SK-N-SH (cell line): ENCODE results near the gene SELPLG. TPM values are rescaled to one million over a fixed set of nuclear protein-coding genes. Genes with fewer than 3 reads are reported as not detected.

Experiments
- CTCF ChIA-PET: fragments of 300-600, 350-600 bp; formaldehyde crosslinking; extraction: SDS; loops from one replicate; lab custom pipeline; 2021; lab: Yijun Ruan, JAX
- POLR2A ChIA-PET: fragments of 350-600 bp; sonication (Branson Sonifier 250); formaldehyde crosslinking; extraction: SDS; loops from one replicate; lab custom pipeline; 2020; ENCODE audit warnings: antibody characterized with exemption, inconsistent platforms; lab: Yijun Ruan, JAX
- DNase-seq: peaks from one replicate; pipeline ENCODE4 v3.0.0; 2012
- H2AFZ ChIP-seq: fragments of 200-600 bp; sonication (generic); 2 replicates; pipeline ENCODE4 v1.8.1; 2016; ENCODE audit warnings: antibody characterized with exemption, mild to moderate bottlenecking, low read depth
- H3F3A ChIP-seq: fragments of 200-600 bp; sonication (generic); replicated peaks from 2 replicates; pipeline ENCODE3; 2016; ENCODE audit warnings: antibody characterized with exemption, mild to moderate bottlenecking; ENCODE audit not compliant: insufficient read depth
- H3K27ac ChIP-seq, 2 experiments: fragments of 200-500 bp in 1 of 2; fragments of 200-600 bp in 1 of 2; sonication (Bioruptor generic) in 1 of 2; sonication (generic), shearing (Covaris generic) in 1 of 2; 2 replicates each; pipeline versions ENCODE4 v1.5.1 to v1.6.1; 2014 to 2016; ENCODE audit warnings: low read depth in 2 of 2, inconsistent platforms in 1 of 2, low read length in 1 of 2, mild to moderate bottlenecking in 1 of 2, mixed read lengths in 1 of 2
- H3K27me3 ChIP-seq: fragments of 200-600 bp; sonication (generic), shearing (Covaris generic); 2 replicates; pipeline ENCODE4 v1.6.1; 2016; ENCODE audit warnings: mixed run types; ENCODE audit not compliant: insufficient read depth
- H3K36me3 ChIP-seq, 2 experiments: fragments of 200-500 bp in 1 of 2; fragments of 200-600 bp in 1 of 2; sonication (Bioruptor generic) in 1 of 2; sonication (generic) in 1 of 2; replicated peaks in 1 of 2; 2 replicates each; pipeline versions ENCODE3 to v1.5.1; 2014 to 2016; ENCODE audit warnings: low read length in 1 of 2, mild to moderate bottlenecking in 1 of 2; ENCODE audit not compliant: insufficient read depth in 2 of 2, control insufficient read depth in 1 of 2
- H3K4me1 ChIP-seq, 2 experiments: fragments of 200-500 bp in 1 of 2; fragments of 200-600 bp in 1 of 2; sonication (Bioruptor generic) in 1 of 2; sonication (generic), shearing (Covaris generic) in 1 of 2; 2 replicates each; pipeline versions ENCODE4 v1.5.1 to v1.6.1; 2014 to 2016; ENCODE audit warnings: low read depth in 1 of 2, low read length in 1 of 2, mixed run types in 1 of 2; ENCODE audit not compliant: insufficient read depth in 2 of 2, control insufficient read depth in 1 of 2
- H3K4me2 ChIP-seq: fragments of 200-600 bp; sonication (generic), shearing (Covaris generic); 2 replicates; pipeline ENCODE4 v1.6.1; 2017; ENCODE audit warnings: mixed run types
- H3K4me3 ChIP-seq, 2 experiments: fragments of 200-500 bp in 1 of 2; fragments of 200-600 bp in 1 of 2; sonication (Bioruptor generic) in 1 of 2; sonication (generic), shearing (Covaris generic) in 1 of 2; 2 replicates each; pipeline versions ENCODE4 v1.5.1 to v1.8.1; 2014 to 2016; ENCODE audit warnings: low read depth in 2 of 2, inconsistent platforms in 1 of 2, low read length in 1 of 2, mild to moderate bottlenecking in 1 of 2, mixed read lengths in 1 of 2, moderate library complexity in 1 of 2
- H3K79me2 ChIP-seq: fragments of 200-600 bp; sonication (generic); 2 replicates; pipeline ENCODE4 v1.8.1; 2017; ENCODE audit warnings: mild to moderate bottlenecking; ENCODE audit not compliant: insufficient read depth
- H3K9ac ChIP-seq: fragments of 200-600 bp; sonication (generic); 2 replicates; pipeline ENCODE4 v1.6.1; 2017; ENCODE audit warnings: mixed run types
- H3K9me2 ChIP-seq: fragments of 200-600 bp; sonication (generic); 2 replicates; pipeline ENCODE4 v1.6.1; 2017; ENCODE audit warnings: mixed run types
- H3K9me3 ChIP-seq: fragments of 200-600 bp; sonication (generic); 2 replicates; pipeline ENCODE4 v1.6.1; 2017; ENCODE audit warnings: mixed run types, mild to moderate bottlenecking, moderate library complexity
- H4K20me1 ChIP-seq: fragments of 200-600 bp; sonication (generic); 2 replicates; pipeline ENCODE4 v1.6.1; 2017; ENCODE audit warnings: mild to moderate bottlenecking, mixed run types; ENCODE audit not compliant: insufficient read depth
- CHD2 ChIP-seq: fragments of 150-350 bp; IDR thresholded peaks from 2 replicates; pipeline ENCODE4 v1.6.1; 2018; ENCODE audit warnings: low read length; ENCODE audit not compliant: partially characterized antibody
- FOXM1 ChIP-seq: IDR thresholded peaks from 2 replicates; pipeline ENCODE4 v1.4.0; 2012; ENCODE audit warnings: low read depth, mild to moderate bottlenecking
- GABPA ChIP-seq: IDR thresholded peaks from 2 replicates; pipeline ENCODE4 v1.4.0; 2012; ENCODE audit warnings: low read depth, mild to moderate bottlenecking
- NFIC ChIP-seq: IDR thresholded peaks from 2 replicates; pipeline ENCODE4 v1.4.0; 2012; ENCODE audit warnings: borderline replicate concordance
- POLR2AphosphoS5 ChIP-seq: IDR thresholded peaks from 2 replicates; pipeline ENCODE4 v1.6.1; 2012; ENCODE audit warnings: low read depth, low read length
- RCOR1 ChIP-seq: fragments of 150-350 bp; IDR thresholded peaks from 2 replicates; pipeline ENCODE4 v1.6.1; 2017; ENCODE audit warnings: antibody characterized with exemption, low read length
- SIN3A ChIP-seq: IDR thresholded peaks from 2 replicates; pipeline ENCODE4 v1.6.1; 2012; ENCODE audit warnings: low read depth, mild to moderate bottlenecking, low read length, moderate library complexity, borderline replicate concordance
- SMC3 ChIP-seq: IDR thresholded peaks from 2 replicates; pipeline ENCODE4 v1.6.1; 2012; ENCODE audit warnings: low read depth, low read length, improper control_type of control experiment
- TCF12 ChIP-seq: IDR thresholded peaks from 2 replicates; pipeline ENCODE4 v1.4.0; 2012
- YY1 ChIP-seq: IDR thresholded peaks from 2 replicates; pipeline ENCODE4 v1.4.0; 2012; ENCODE audit warnings: low read depth, mild to moderate bottlenecking
- WGBS: methylation state at CpG from one replicate; pipeline ENCODE4 v1.1.6; 2017; ENCODE audit warnings: low lambda C conversion rate; 5-methylcytosine and 5-hydroxymethylcytosine counted together
- polyA plus RNA-seq, 3 experiments: library from polyadenylated mRNA; depleted of rRNA; stranded (reverse); fragments of >200 nt; gene quantifications; 2 replicates each; pipeline ENCODE4 v1.2.3, GENCODE V29; 2012
- TF ChIP-seq, protein P1 (sequence below): IDR thresholded peaks from 2 replicates; pipeline ENCODE4 v1.4.0; 2012; ENCODE audit warnings: low read depth, borderline replicate concordance
- TF ChIP-seq, protein P2 (sequence below): IDR thresholded peaks from 2 replicates; pipeline ENCODE4 v1.6.1; 2012; ENCODE audit warnings: mild to moderate bottlenecking, low read depth, low read length, moderate library complexity
- TF ChIP-seq, protein P3 (sequence below): fragments of 150-350 bp; IDR thresholded peaks from 2 replicates; pipeline ENCODE4 v1.6.1; 2016; ENCODE audit warnings: mild to moderate bottlenecking, low read depth, low read length
- TF ChIP-seq, protein P4 (sequence below): IDR thresholded peaks from 2 replicates; pipeline ENCODE4 v1.4.0; 2012; ENCODE audit warnings: low read depth, borderline replicate concordance
- TF ChIP-seq, protein P5 (sequence below): IDR thresholded peaks from 2 replicates; pipeline ENCODE4; 2012
- TF ChIP-seq, protein P6 (sequence below): IDR thresholded peaks from 2 replicates; pipeline ENCODE4 v1.4.0; 2012; ENCODE audit warnings: low read depth

Gene SELPLG
- polyA plus RNA-seq, 1 of the 3 experiments (the other 2 are of a cell fraction): 2.8 TPM

DNA sequence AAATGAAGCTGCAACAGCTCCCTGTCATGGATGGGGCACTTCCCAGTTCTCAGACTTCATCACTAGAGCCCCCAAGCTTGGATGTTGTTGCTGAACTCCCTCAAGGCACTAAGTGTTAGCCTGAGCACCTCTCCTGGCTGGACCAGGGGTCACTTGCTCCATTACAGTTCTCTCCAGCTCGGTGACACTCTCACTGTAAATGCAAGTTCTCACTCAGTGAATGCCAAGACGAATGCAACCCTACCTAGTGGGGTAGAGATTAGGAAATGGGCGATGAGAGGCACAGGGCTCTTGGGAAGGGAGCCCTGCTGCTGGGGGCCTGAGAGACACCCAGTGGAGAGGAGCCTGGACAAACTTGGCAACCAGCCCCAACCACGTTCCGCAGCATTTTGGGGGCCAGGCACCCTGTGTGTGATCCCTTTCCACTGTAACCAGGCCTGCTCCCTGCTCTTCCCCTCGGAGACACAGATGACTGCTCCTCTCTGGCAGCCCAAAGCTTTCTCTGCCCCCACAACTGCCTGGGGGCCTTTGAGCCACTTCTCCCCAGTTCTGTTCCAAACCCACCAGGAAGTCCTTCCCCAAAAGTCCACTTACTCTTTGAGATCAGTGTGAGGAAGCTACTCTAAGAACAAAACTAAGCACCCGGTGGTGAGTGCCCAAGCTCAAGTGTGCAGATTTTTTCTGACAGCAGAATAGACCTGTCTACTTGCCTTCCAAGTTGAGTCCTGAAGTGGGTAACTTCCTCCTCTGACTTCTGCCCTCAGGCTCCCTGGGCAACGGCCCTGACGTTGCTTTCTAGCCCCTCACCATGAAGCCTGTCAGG, 8.0 kb upstream of the SELPLG start (continued):
- TF ChIP-seq, protein P1, sequence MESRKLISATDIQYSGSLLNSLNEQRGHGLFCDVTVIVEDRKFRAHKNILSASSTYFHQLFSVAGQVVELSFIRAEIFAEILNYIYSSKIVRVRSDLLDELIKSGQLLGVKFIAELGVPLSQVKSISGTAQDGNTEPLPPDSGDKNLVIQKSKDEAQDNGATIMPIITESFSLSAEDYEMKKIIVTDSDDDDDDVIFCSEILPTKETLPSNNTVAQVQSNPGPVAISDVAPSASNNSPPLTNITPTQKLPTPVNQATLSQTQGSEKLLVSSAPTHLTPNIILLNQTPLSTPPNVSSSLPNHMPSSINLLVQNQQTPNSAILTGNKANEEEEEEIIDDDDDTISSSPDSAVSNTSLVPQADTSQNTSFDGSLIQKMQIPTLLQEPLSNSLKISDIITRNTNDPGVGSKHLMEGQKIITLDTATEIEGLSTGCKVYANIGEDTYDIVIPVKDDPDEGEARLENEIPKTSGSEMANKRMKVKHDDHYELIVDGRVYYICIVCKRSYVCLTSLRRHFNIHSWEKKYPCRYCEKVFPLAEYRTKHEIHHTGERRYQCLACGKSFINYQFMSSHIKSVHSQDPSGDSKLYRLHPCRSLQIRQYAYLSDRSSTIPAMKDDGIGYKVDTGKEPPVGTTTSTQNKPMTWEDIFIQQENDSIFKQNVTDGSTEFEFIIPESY: no peak
- TF ChIP-seq SMC3: no peak
- TF ChIP-seq GABPA: no peak
- TF ChIP-seq, protein P2, sequence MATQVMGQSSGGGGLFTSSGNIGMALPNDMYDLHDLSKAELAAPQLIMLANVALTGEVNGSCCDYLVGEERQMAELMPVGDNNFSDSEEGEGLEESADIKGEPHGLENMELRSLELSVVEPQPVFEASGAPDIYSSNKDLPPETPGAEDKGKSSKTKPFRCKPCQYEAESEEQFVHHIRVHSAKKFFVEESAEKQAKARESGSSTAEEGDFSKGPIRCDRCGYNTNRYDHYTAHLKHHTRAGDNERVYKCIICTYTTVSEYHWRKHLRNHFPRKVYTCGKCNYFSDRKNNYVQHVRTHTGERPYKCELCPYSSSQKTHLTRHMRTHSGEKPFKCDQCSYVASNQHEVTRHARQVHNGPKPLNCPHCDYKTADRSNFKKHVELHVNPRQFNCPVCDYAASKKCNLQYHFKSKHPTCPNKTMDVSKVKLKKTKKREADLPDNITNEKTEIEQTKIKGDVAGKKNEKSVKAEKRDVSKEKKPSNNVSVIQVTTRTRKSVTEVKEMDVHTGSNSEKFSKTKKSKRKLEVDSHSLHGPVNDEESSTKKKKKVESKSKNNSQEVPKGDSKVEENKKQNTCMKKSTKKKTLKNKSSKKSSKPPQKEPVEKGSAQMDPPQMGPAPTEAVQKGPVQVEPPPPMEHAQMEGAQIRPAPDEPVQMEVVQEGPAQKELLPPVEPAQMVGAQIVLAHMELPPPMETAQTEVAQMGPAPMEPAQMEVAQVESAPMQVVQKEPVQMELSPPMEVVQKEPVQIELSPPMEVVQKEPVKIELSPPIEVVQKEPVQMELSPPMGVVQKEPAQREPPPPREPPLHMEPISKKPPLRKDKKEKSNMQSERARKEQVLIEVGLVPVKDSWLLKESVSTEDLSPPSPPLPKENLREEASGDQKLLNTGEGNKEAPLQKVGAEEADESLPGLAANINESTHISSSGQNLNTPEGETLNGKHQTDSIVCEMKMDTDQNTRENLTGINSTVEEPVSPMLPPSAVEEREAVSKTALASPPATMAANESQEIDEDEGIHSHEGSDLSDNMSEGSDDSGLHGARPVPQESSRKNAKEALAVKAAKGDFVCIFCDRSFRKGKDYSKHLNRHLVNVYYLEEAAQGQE: no peak
- TF ChIP-seq, all 33 proteins: peak for 0

DNA sequence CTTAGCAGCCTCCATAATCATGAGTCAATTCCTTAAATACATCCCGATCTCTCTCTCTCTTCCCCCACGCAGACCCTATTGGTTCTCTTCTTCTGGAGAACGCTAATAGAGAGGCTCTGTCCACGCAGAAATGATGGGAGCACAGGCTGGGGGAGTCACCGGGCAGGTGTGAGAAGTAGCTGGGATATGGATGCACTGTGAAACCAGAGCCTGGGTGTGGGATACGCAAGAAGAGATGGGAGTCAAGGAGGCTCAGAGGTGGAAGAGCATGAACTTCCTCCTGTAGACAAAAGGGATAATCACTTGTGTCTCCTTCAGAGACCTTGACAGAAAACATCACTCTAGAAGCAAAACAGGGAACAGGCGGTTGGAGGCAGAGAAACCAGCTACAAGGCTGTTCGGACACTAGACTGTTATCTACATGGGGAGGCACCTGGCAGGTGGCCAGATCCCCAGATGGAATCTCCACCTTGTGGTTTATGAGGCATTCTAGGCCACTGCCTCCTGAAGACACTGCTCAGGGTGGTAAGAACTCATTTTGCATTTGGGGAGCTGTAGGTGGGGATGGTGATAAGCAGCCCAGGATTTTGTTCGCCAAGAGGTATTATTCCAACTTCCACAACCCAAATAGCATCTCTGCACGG, 7.2 kb upstream of the SELPLG start:
- Histone ChIP-seq H3K9me2 (no peaks in the 10 kb centered on the region), H3K79me2 (peaks cover 9% of the 10 kb centered on the region; the same call in 1 of the 2 replicates), H3K27me3 (no peaks in the 10 kb centered on the region), H3K4me3 (no peak overlapping the region), H3K36me3 (peaks cover 13 to 27% of the 10 kb centered on the region in 2 experiments), H3K4me1 (peaks cover 22 to 37% of the 10 kb centered on the region in 2 experiments; a peak in 3 of 4 replicates), H2AFZ (no peak overlapping the region), H3K9me3 (no peaks in the 10 kb centered on the region), H3F3A (peaks cover 69% of the 10 kb centered on the region), H3K4me2 (no peak overlapping the region), H4K20me1 (no peaks in the 10 kb centered on the region), H3K9ac (no peak overlapping the region), H3K27ac (no peak overlapping the region; a peak in 1 of 4 replicates)
- ChIA-PET POLR2A (interaction anchor here (0.6 kb wide), 1 partner anchor 209 kb away, joined by 5 read pairs; no protein-coding TSS in a partner anchor), CTCF (interaction anchor here (1.1 to 2.0 kb wide), 7 partner anchors 10 to 163 kb away, joined by 3 to 8 read pairs (median 5); no protein-coding TSS in a partner anchor)
- 87% methylated on average over 10 of the region's 10 CpGs for WGBS
- TF ChIP-seq CHD2 (no peak), NFIC (peak; percentile 87), SIN3A (0 out of 2 replicates have a peak, but pooled peaks have one; percentile 29), FOXM1 (no peak), TCF12 (peak; percentile 42; the same call in 1 of the 2 replicates), RCOR1 (no peak), YY1 (no peak), POLR2AphosphoS5 (0 out of 2 replicates have a peak, but pooled peaks have one; percentile 21)
- TF ChIP-seq, protein P3, sequence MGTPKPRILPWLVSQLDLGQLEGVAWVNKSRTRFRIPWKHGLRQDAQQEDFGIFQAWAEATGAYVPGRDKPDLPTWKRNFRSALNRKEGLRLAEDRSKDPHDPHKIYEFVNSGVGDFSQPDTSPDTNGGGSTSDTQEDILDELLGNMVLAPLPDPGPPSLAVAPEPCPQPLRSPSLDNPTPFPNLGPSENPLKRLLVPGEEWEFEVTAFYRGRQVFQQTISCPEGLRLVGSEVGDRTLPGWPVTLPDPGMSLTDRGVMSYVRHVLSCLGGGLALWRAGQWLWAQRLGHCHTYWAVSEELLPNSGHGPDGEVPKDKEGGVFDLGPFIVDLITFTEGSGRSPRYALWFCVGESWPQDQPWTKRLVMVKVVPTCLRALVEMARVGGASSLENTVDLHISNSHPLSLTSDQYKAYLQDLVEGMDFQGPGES: no peak
- TF ChIP-seq, protein P4, sequence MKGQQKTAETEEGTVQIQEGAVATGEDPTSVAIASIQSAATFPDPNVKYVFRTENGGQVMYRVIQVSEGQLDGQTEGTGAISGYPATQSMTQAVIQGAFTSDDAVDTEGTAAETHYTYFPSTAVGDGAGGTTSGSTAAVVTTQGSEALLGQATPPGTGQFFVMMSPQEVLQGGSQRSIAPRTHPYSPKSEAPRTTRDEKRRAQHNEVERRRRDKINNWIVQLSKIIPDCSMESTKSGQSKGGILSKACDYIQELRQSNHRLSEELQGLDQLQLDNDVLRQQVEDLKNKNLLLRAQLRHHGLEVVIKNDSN: no peak
- TF ChIP-seq, protein P5, sequence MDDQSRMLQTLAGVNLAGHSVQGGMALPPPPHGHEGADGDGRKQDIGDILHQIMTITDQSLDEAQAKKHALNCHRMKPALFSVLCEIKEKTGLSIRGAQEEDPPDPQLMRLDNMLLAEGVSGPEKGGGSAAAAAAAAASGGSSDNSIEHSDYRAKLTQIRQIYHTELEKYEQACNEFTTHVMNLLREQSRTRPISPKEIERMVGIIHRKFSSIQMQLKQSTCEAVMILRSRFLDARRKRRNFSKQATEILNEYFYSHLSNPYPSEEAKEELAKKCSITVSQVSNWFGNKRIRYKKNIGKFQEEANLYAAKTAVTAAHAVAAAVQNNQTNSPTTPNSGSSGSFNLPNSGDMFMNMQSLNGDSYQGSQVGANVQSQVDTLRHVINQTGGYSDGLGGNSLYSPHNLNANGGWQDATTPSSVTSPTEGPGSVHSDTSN: peak; percentile 35; the same call in 1 of the 2 replicates
- TF ChIP-seq, protein P6, sequence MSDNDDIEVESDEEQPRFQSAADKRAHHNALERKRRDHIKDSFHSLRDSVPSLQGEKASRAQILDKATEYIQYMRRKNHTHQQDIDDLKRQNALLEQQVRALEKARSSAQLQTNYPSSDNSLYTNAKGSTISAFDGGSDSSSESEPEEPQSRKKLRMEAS: 0 out of 2 replicates have a peak, but pooled peaks have one; percentile 13
- peak; percentile 58 for DNase-seq
